ENCODE measurements around the gene PDE4B.

The PDE4B gene

DNA sequence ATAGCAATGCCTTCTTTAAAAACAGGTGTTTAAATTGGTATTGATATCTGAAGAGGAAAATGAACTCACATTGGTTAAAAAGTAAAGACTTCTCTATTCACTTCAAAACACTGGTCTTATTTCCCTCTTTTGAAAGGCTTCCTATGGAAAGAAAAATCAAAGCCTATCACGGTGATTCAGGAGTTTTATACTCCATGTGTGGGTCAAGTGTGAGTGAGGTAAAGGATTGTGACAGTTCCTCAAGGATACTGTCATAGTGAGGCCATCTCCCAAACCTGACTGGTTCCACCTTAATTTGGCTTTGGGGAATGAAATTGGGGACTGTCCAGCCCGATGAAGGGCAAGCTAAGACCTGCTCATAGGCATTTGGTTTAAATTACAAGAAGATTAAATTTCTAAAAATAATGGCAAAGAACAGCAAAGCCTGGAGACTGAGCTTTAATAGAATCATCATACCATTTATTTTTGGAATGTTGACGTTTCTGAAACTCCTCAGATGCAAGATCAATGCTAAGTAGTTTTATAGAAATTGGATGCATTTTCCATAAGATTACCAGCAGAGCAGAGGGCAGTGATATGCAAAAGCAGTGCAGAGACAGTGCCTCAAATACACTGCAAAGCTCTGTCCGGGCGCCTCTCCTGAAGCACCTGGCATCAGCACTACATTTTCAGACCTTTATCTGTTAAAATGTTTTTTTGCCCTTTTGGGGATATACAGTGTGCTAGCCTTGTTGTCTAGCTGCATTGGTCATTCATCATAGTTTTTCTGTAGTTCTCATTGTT lies 439.2 kb downstream of the PDE4B start:
- Histone ChIP-seq H3K27me3 (ENCODE audit: insufficient read depth, low read length, poor library complexity) (no peaks in the 10 kb centered on the region), H3K4me1 (ENCODE audit: control insufficient read depth, low read depth, low read length) (no peaks in the 10 kb centered on the region), H2BK15ac (replicated peaks; ENCODE audit: low read depth) (no peak overlapping the region), H3K4ac (ENCODE audit: low read depth, low read length) (no peak overlapping the region), H2AK5ac (ENCODE audit: low read length) (no peak overlapping the region), H2BK120ac (ENCODE audit: low read depth, low read length) (no peak overlapping the region), H3K23ac (ENCODE audit: low read length) (no peak overlapping the region), H3K9ac (ENCODE audit: low read length) (no peak overlapping the region), H4K5ac (ENCODE audit: low read length) (no peak overlapping the region), H2BK5ac (ENCODE audit: low read length) (no peak overlapping the region), H4K8ac (ENCODE audit: low read depth, low read length) (no peak overlapping the region), H3K79me2 (ENCODE audit: control insufficient read depth, insufficient read depth, low read length) (no peaks in the 10 kb centered on the region), H3K56ac (ENCODE audit: low read length) (no peak overlapping the region), H3K27ac (ENCODE audit: low read depth, low read length) (no peak overlapping the region), H3K36me3 (ENCODE audit: control insufficient read depth, insufficient read depth, low read length) (no peaks in the 10 kb centered on the region), H3K18ac (ENCODE audit: low read length) (no peak overlapping the region), H3K4me2 (ENCODE audit: low read length) (no peak overlapping the region), H3K4me3 (ENCODE audit: low read length) (no peak overlapping the region), H3K79me1 (ENCODE audit: low read length) (no peaks in the 10 kb centered on the region)
- WGBS (ENCODE audit: extremely low coverage, insufficient coverage, low lambda C conversion rate) = no CpG with 5 or more reads among the region's 5 CpGs
- no peak for DNase-seq

DNA sequence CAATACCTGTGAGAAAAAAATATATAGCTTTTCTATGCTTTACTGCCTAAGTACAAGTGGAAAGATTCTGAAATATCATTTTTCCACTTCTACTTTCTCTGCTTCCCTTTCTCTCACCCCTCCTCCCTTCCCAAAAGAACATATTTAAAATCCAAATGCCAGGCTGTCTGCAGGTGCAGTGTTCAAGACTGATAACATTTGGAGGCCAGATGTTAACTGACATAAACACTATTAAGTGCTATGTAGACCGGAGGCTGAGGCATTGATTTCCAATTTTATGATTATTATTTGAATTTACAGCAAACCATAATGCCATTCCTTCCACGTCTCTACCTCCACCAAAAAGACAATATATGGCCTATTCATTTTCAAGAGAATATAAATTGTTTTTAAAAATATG lies 444.3 kb downstream of the PDE4B start:
- Histone ChIP-seq H3K79me1 (ENCODE audit: low read length) (no peaks in the 10 kb centered on the region), H4K5ac (ENCODE audit: low read length) (no peak overlapping the region), H3K18ac (ENCODE audit: low read length) (no peak overlapping the region), H3K27me3 (ENCODE audit: insufficient read depth, low read length, poor library complexity) (no peaks in the 10 kb centered on the region), H3K27ac (ENCODE audit: low read depth, low read length) (no peak overlapping the region), H3K36me3 (ENCODE audit: control insufficient read depth, insufficient read depth, low read length) (no peaks in the 10 kb centered on the region), H3K4ac (ENCODE audit: low read depth, low read length) (no peak overlapping the region), H4K8ac (ENCODE audit: low read depth, low read length) (no peak overlapping the region), H3K9ac (ENCODE audit: low read length) (no peak overlapping the region), H2BK120ac (ENCODE audit: low read depth, low read length) (no peak overlapping the region), H3K4me1 (ENCODE audit: control insufficient read depth, low read depth, low read length) (no peaks in the 10 kb centered on the region), H2BK15ac (replicated peaks; ENCODE audit: low read depth) (no peak overlapping the region), H3K79me2 (ENCODE audit: control insufficient read depth, insufficient read depth, low read length) (no peaks in the 10 kb centered on the region), H2AK5ac (ENCODE audit: low read length) (no peak overlapping the region), H2BK5ac (ENCODE audit: low read length) (no peak overlapping the region), H3K56ac (ENCODE audit: low read length) (no peak overlapping the region), H3K4me3 (ENCODE audit: low read length) (no peak overlapping the region), H3K4me2 (ENCODE audit: low read length) (no peak overlapping the region), H3K23ac (ENCODE audit: low read length) (no peak overlapping the region)
- no CpG with 5 or more reads among the region's 2 CpGs for WGBS (ENCODE audit: extremely low coverage, insufficient coverage, low lambda C conversion rate)
- no peak for DNase-seq

DNA sequence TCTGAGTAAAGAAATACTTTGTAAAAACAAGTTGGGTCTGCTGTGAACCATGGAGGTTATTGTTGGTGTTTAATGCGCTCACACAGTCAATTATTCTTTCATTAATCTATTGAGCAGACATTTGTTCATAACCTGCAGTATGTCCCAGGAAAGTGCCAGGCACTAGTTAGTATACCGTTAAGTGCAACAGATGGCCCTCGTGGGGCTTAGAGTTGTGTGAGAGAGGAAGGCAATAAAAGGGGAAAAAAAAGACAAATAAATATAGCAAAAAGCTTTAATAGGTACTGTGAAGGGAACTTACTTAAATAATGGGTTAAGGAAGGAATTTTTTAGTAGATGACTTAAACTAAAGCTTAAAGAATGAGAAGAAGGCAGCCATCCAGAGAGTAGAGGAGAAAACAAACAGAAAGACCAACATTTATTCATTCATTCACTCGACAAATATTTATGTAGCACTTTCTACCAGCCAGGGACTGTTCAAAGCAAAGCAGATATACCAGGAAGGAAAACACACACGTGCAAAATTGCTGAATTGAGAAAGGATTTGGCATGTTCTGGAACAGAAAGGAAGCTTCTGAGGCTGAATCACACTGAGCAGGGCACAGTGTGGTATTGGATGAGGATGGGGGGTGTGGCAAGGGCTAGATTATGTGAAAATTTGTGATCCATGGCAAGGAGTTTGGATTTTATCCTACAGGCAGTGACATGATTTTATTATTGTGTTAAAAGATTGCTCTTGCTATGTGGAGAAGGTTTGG lies 445.2 kb downstream of the PDE4B start:
- H3K23ac ChIP-seq (ENCODE audit: low read length) = no peak overlapping the region
- WGBS (ENCODE audit: extremely low coverage, insufficient coverage, low lambda C conversion rate) = no CpG with 5 or more reads among the region's 5 CpGs

GRCh38 chr1:66239834-66240233 lies 447.1 kb downstream of the PDE4B start:
- no peak overlapping the region for H4K5ac ChIP-seq (ENCODE audit: low read length)
- no peak overlapping the region for H3K9ac ChIP-seq (ENCODE audit: low read length)
- H3K36me3 ChIP-seq (ENCODE audit: control insufficient read depth, insufficient read depth, low read length) = no peaks in the 10 kb centered on the region
- no peak overlapping the region for H3K4ac ChIP-seq (ENCODE audit: low read depth, low read length)
- H2BK120ac ChIP-seq (ENCODE audit: low read depth, low read length) = no peak overlapping the region
- no peak overlapping the region for H3K56ac ChIP-seq (ENCODE audit: low read length)
- no peak overlapping the region for H3K18ac ChIP-seq (ENCODE audit: low read length)
- H2BK15ac ChIP-seq (replicated peaks; ENCODE audit: low read depth) = no peak overlapping the region
- no peaks in the 10 kb centered on the region for H3K79me1 ChIP-seq (ENCODE audit: low read length)
- no peaks in the 10 kb centered on the region for H3K27me3 ChIP-seq (ENCODE audit: insufficient read depth, low read length, poor library complexity)
- H2BK5ac ChIP-seq (ENCODE audit: low read length) = no peak overlapping the region
- H3K27ac ChIP-seq (ENCODE audit: low read depth, low read length) = no peak overlapping the region
- no CpG with 5 or more reads among the region's 2 CpGs for WGBS (ENCODE audit: extremely low coverage, insufficient coverage, low lambda C conversion rate)
- H3K4me1 ChIP-seq (ENCODE audit: control insufficient read depth, low read depth, low read length) = no peaks in the 10 kb centered on the region
- H3K4me3 ChIP-seq (ENCODE audit: low read length) = no peak overlapping the region
- H2AK5ac ChIP-seq (ENCODE audit: low read length) = no peak overlapping the region
- H3K23ac ChIP-seq (ENCODE audit: low read length) = no peak overlapping the region
- no peak overlapping the region for H3K4me2 ChIP-seq (ENCODE audit: low read length)
- no peak overlapping the region for H4K8ac ChIP-seq (ENCODE audit: low read depth, low read length)
- DNase-seq = peak; percentile 58
- H3K79me2 ChIP-seq (ENCODE audit: control insufficient read depth, insufficient read depth, low read length) = no peaks in the 10 kb centered on the region

More for the DNA sequence above, 445.2 kb downstream of the PDE4B start:
- H3K4ac ChIP-seq (ENCODE audit: low read depth, low read length) = no peak overlapping the region
- no peaks in the 10 kb centered on the region for H3K27me3 ChIP-seq (ENCODE audit: insufficient read depth, low read length, poor library complexity)
- H2BK120ac ChIP-seq (ENCODE audit: low read depth, low read length) = no peak overlapping the region
- no peak overlapping the region for H3K56ac ChIP-seq (ENCODE audit: low read length)
- no peak overlapping the region for H3K9ac ChIP-seq (ENCODE audit: low read length)
- H3K27ac ChIP-seq (ENCODE audit: low read depth, low read length) = no peak overlapping the region
- no peaks in the 10 kb centered on the region for H3K79me1 ChIP-seq (ENCODE audit: low read length)
- H3K79me2 ChIP-seq (ENCODE audit: control insufficient read depth, insufficient read depth, low read length) = no peaks in the 10 kb centered on the region
- H2BK5ac ChIP-seq (ENCODE audit: low read length) = no peak overlapping the region
- no peak overlapping the region for H3K4me3 ChIP-seq (ENCODE audit: low read length)
- DNase-seq = no peak
- H3K4me1 ChIP-seq (ENCODE audit: control insufficient read depth, low read depth, low read length) = no peaks in the 10 kb centered on the region
- H3K36me3 ChIP-seq (ENCODE audit: control insufficient read depth, insufficient read depth, low read length) = no peaks in the 10 kb centered on the region
- H2BK15ac ChIP-seq (replicated peaks; ENCODE audit: low read depth) = no peak overlapping the region
- H4K5ac ChIP-seq (ENCODE audit: low read length) = no peak overlapping the region
- H2AK5ac ChIP-seq (ENCODE audit: low read length) = no peak overlapping the region
- H3K18ac ChIP-seq (ENCODE audit: low read length) = no peak overlapping the region
- no peak overlapping the region for H3K4me2 ChIP-seq (ENCODE audit: low read length)
- H4K8ac ChIP-seq (ENCODE audit: low read depth, low read length) = no peak overlapping the region

GRCh38 chr1:66240491-66241484 lies 448.1 kb downstream of the PDE4B start:
- no peak overlapping the region for H4K8ac ChIP-seq (ENCODE audit: low read depth, low read length)
- no peak overlapping the region for H3K27ac ChIP-seq (ENCODE audit: low read depth, low read length)
- no peaks in the 10 kb centered on the region for H3K79me2 ChIP-seq (ENCODE audit: control insufficient read depth, insufficient read depth, low read length)
- no peak overlapping the region for H3K4ac ChIP-seq (ENCODE audit: low read depth, low read length)
- no peak overlapping the region for H2AK5ac ChIP-seq (ENCODE audit: low read length)
- no peaks in the 10 kb centered on the region for H3K27me3 ChIP-seq (ENCODE audit: insufficient read depth, low read length, poor library complexity)
- H3K9ac ChIP-seq (ENCODE audit: low read length) = no peak overlapping the region
- H3K56ac ChIP-seq (ENCODE audit: low read length) = no peak overlapping the region
- no peak overlapping the region for H3K23ac ChIP-seq (ENCODE audit: low read length)
- no peaks in the 10 kb centered on the region for H3K79me1 ChIP-seq (ENCODE audit: low read length)
- DNase-seq = no peak
- no peaks in the 10 kb centered on the region for H3K4me1 ChIP-seq (ENCODE audit: control insufficient read depth, low read depth, low read length)
- no peak overlapping the region for H2BK5ac ChIP-seq (ENCODE audit: low read length)
- no peak overlapping the region for H2BK15ac ChIP-seq (replicated peaks; ENCODE audit: low read depth)
- no CpG with 5 or more reads among the region's 6 CpGs for WGBS (ENCODE audit: extremely low coverage, insufficient coverage, low lambda C conversion rate)
- H3K18ac ChIP-seq (ENCODE audit: low read length) = no peak overlapping the region
- no peak overlapping the region for H3K4me3 ChIP-seq (ENCODE audit: low read length)
- H2BK120ac ChIP-seq (ENCODE audit: low read depth, low read length) = no peak overlapping the region
- H4K5ac ChIP-seq (ENCODE audit: low read length) = no peak overlapping the region
- no peaks in the 10 kb centered on the region for H3K36me3 ChIP-seq (ENCODE audit: control insufficient read depth, insufficient read depth, low read length)
- no peak overlapping the region for H3K4me2 ChIP-seq (ENCODE audit: low read length)

All from mesendoderm (in vitro differentiated cells).